Measurements from ENCODE around the gene USP43. TPM values are rescaled to one million over a fixed set of nuclear protein-coding genes. Genes with fewer than 3 reads are reported as not detected.
A peak's percentile ranks its signal among the peaks of the same experiment; 100 is the strongest.

USP43 gene
- total RNA-seq, 1 donor from 2014 or later, result 0.22 TPM

DNA sequence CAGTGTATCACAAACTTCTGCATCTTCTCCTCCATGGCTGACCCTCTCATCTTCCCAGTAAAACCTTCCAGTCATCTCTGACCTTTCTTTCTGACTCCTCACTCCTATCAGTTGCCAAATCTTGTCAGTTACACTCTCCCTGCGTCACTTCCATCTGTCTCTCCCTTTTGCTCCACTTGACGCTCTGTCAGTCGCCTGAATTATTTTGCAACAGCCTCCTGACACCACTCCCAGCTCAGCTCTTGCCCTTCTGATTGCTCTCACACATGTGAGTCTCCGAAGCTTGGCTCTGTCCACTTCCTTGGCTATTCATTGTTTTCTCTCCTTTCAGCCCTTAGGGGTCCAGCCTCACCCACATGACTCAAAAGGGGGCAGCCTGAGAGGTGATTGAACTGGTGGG lies 118.3 kb downstream of the USP43 start:
- H3K27me3 Mint-ChIP-seq (ENCODE audit: unreplicated experiment), result peaks cover 5% of the 10 kb centered on the region
- no peaks in the 10 kb centered on the region for H3K36me3 Mint-ChIP-seq (ENCODE audit: unreplicated experiment)
- DNase-seq, result no peak
- TF ChIP-seq, protein P1, sequence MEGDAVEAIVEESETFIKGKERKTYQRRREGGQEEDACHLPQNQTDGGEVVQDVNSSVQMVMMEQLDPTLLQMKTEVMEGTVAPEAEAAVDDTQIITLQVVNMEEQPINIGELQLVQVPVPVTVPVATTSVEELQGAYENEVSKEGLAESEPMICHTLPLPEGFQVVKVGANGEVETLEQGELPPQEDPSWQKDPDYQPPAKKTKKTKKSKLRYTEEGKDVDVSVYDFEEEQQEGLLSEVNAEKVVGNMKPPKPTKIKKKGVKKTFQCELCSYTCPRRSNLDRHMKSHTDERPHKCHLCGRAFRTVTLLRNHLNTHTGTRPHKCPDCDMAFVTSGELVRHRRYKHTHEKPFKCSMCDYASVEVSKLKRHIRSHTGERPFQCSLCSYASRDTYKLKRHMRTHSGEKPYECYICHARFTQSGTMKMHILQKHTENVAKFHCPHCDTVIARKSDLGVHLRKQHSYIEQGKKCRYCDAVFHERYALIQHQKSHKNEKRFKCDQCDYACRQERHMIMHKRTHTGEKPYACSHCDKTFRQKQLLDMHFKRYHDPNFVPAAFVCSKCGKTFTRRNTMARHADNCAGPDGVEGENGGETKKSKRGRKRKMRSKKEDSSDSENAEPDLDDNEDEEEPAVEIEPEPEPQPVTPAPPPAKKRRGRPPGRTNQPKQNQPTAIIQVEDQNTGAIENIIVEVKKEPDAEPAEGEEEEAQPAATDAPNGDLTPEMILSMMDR (IDR thresholded peaks at IDR 0.05; ENCODE audit: partially characterized antibody, unreplicated experiment), result no peak
- no peak overlapping the region for H3K27ac Mint-ChIP-seq (ENCODE audit: unreplicated experiment)
- no peak overlapping the region for H3K4me3 Mint-ChIP-seq (ENCODE audit: unreplicated experiment)
- no peaks in the 10 kb centered on the region for H3K9me3 Mint-ChIP-seq (ENCODE audit: unreplicated experiment)
- H3K4me1 Mint-ChIP-seq (ENCODE audit: low read depth, unreplicated experiment), result peaks cover 1% of the 10 kb centered on the region

DNA sequence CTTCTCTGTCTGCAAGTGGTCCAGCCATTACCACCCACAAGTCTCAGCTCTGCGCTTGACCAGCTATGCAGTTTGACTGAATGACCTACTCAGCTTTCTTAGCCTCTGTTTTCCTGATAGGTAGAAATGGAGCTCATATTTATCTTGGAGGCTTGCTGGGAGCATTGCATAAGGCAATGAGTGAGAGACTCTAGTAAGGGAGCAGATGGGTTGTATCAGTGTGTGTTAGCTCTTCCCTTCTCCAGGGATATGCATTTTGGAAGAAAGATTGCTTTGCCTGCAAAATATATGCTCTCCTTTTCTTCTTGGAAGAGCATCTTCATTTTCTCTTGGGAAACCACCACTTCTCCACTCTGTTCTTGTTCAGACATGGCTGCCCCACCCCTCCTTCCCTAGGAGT lies 120.0 kb downstream of the USP43 start:
- Mint-ChIP-seq H3K27me3 (ENCODE audit: unreplicated experiment) (peaks cover 5% of the 10 kb centered on the region), H3K9me3 (ENCODE audit: unreplicated experiment) (no peaks in the 10 kb centered on the region), H3K4me3 (ENCODE audit: unreplicated experiment) (no peak overlapping the region), H3K4me1 (ENCODE audit: low read depth, unreplicated experiment) (peaks cover 1% of the 10 kb centered on the region), H3K27ac (ENCODE audit: unreplicated experiment) (no peak overlapping the region), H3K36me3 (ENCODE audit: unreplicated experiment) (no peaks in the 10 kb centered on the region)
- DNase-seq, result no peak
- TF ChIP-seq, protein P1 (IDR thresholded peaks at IDR 0.05; ENCODE audit: partially characterized antibody, unreplicated experiment), result no peak

DNA sequence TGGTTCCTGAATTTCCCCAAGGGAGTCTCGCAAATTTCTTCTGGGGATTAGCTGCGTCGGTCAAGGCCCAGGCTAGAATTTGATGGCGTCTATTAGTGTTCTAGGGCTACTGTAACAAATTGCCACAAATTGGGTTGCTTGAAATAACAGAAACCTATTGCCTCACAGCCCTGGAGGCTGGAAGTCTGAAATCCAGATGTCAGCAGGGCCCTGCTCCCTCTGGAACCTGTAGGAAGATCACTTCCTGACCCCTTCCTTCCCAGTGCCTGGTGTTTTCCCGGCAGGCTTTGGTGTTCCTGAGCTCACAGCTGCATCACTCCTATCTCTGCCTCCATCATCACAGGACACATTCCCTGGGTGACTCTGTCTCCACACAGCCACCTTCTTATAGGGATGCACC lies 121.7 kb downstream of the USP43 start:
- H3K4me1 Mint-ChIP-seq (ENCODE audit: low read depth, unreplicated experiment), result peaks cover 1% of the 10 kb centered on the region
- no peaks in the 10 kb centered on the region for H3K36me3 Mint-ChIP-seq (ENCODE audit: unreplicated experiment)
- H3K4me3 Mint-ChIP-seq (ENCODE audit: unreplicated experiment), result no peak overlapping the region
- H3K27ac Mint-ChIP-seq (ENCODE audit: unreplicated experiment), result no peak overlapping the region
- H3K27me3 Mint-ChIP-seq (ENCODE audit: unreplicated experiment), result peaks cover 5% of the 10 kb centered on the region
- TF ChIP-seq, protein P1 (IDR thresholded peaks at IDR 0.05; ENCODE audit: partially characterized antibody, unreplicated experiment), result no peak
- DNase-seq, result no peak
- no peaks in the 10 kb centered on the region for H3K9me3 Mint-ChIP-seq (ENCODE audit: unreplicated experiment)

DNA sequence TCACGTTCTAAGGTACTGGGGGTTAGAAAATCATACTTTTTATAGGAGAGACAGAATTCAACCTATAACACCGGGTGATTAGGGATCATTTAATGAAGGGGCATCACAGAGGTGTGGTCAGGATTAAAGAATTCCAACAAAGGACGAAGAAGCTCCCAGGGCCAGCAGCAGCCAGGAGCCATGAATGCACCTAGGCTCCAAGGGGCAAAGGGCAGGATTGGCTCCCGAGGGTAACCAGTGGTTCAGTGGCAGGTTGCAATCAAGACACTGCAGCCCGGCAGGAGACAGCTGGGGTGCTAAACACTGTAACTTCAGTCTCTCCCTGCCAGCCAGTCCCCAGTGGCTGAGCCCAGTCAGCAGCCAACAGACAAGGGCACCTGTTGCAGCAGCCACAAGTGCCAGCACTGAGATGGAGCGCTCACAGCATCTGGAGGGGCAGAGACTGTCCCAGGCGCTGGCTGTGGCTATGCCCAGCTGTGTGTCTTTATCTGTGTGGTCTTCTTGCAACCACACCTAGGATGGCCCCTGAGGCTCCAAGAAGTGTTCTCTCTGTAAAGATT lies 122.2 kb downstream of the USP43 start:
- peaks cover 5% of the 10 kb centered on the region for H3K27me3 Mint-ChIP-seq (ENCODE audit: unreplicated experiment)
- no peaks in the 10 kb centered on the region for H3K9me3 Mint-ChIP-seq (ENCODE audit: unreplicated experiment)
- H3K4me1 Mint-ChIP-seq (ENCODE audit: low read depth, unreplicated experiment), result peaks cover 1% of the 10 kb centered on the region
- no peak overlapping the region for H3K4me3 Mint-ChIP-seq (ENCODE audit: unreplicated experiment)
- DNase-seq, result no peak
- H3K36me3 Mint-ChIP-seq (ENCODE audit: unreplicated experiment), result no peaks in the 10 kb centered on the region
- H3K27ac Mint-ChIP-seq (ENCODE audit: unreplicated experiment), result no peak overlapping the region
- TF ChIP-seq, protein P1 (IDR thresholded peaks at IDR 0.05; ENCODE audit: partially characterized antibody, unreplicated experiment), result no peak

DNA sequence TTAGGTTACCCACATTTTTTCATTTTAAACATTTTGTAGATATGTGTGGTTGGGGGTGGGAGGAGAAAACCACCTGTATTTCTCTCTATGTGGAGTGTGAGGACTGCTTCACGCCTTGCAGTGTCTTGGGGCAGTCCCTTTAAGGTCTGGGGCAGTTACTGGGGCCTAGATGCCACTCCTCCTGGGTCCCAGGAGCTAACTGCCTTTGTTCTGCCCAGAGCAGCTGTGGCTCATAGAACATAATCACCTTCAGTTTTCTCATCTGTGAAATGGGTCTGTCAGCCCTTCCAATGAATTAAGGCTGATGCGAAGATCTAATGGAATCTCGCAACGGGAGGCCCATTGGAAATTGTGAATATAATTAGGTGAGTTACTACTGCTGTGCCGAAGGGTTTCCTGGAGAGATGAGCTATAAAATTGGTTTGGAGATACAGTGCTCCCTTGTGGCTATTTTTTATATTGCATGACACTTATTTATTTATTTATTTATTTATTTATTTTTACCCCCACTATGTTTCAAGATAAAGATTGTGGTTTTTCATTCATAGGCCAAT lies 123.1 kb downstream of the USP43 start:
- Mint-ChIP-seq H3K4me3 (ENCODE audit: unreplicated experiment) (no peak overlapping the region), H3K27me3 (ENCODE audit: unreplicated experiment) (peaks cover 5% of the 10 kb centered on the region), H3K27ac (ENCODE audit: unreplicated experiment) (no peak overlapping the region), H3K9me3 (ENCODE audit: unreplicated experiment) (no peaks in the 10 kb centered on the region), H3K36me3 (ENCODE audit: unreplicated experiment) (no peaks in the 10 kb centered on the region), H3K4me1 (ENCODE audit: low read depth, unreplicated experiment) (peaks cover 1% of the 10 kb centered on the region)
- TF ChIP-seq, protein P1 (IDR thresholded peaks at IDR 0.05; ENCODE audit: partially characterized antibody, unreplicated experiment), result peak; percentile 81
- DNase-seq, result no peak
